GM19240 (cell line): ENCODE results near the gene GPD1L.
"Not testable (repeated sequence)": the region's sequence is repeated elsewhere in the genome, so short reads cannot be mapped to it uniquely, and the experiment has no call there.

Experiments
- DNase-seq: peaks from one replicate; pipeline ENCODE4 v3.0.0; 2011; ENCODE audit warnings: low spot score; ENCODE audit not compliant: insufficient read length

Gene GPD1L

DNA sequence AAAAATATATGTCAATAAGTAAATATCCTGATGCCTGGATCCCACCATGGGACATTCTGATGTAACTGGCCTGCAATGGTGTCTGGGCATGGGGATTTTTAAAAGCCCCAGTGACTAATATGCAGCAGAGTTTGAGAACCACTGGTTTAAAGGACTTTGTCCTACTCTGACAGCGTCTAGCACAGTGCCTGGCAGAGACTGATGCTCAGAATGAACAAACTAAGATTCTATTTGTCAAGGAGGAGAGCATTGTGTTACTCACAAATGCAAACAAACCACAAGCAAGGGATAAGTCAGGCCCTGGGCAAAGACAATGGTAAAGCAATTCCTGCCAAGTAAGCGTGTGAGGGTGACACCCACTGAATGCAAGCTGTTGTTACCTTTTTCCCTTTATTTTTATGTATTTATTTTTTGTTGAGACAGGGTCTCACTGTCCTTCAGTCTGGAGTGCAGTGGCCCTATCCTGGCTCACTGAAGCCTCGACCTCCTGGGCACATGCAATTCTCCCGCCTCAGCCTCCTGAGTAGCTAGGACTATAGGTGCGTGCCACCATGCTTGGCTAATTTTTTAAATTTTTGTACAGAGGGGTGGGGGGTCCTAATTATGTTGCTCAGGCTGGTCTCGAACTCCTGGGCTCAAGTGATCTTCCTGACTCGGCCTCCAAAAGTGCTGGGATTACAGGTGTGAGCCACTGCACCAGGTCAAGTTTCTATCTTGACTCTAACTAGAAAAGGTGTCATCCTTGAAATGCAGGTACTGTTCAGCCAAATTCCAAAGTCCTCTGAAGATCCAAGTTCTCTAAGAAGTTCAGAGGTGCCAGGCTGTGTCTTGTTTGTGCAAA is 909 bp upstream of the GPD1L start:
- DNase-seq = no peak

DNA sequence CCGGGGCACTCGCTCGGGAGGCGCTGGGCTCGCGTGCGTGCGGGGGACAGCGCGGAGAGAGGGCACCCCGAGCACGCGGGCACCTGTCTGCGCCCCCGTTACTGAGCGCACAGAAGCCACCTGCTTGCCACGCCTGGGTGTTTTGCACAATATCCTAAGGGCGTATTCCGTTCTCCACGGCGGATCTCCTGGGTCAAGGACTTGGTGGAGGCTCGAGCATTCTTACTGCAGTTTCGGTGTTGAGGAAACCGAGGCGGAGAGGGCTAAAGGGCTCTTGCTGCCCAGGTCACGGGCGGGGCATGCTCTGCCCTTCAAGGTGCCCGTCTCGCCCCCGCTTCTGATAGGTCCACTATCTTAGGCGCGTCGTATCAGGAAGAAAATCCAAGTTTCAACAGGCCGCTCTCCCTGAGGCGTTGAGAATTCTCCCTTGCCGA is 526 bp downstream of the GPD1L start:
- no peak for DNase-seq

DNA sequence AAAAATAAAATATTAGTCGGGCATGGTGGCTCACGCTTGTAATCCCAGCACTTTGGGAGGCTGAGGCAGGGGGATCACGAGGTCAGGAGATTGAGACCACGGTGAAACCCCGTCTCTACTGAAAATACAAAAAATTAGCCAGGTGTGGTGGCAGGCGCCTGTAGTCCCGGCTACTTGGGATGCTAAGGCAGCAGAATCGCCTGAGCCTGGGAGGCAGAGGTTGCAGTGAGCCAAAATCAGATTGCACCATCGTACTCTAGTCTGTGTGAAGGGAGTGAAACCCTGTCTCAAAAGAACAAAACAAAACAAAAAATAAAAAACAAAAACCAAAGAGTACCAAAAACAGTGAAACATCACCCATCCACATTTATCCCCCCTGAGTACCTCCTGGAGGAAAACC is 1.8 kb downstream of the GPD1L start:
- DNase-seq = not testable (repeated sequence)

DNA sequence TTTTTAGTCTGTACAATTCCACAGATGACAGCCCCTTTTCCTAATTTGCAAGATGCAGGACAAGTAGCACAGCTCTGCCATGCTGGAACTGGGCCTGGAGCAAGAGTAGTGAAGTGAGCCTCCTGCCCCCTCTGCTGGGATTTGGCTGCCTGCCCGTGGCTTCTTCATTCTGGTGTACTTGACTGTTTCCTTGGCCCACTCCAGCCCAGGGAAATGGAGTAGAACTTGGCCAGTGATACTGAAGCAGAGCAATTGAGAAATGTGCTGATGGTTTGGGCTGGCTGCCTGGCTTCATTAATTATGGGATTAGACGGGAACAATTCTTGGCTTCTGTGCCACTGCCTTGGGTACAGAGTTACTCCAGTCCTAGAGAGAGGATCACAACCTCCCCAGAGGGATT is 2.8 kb downstream of the GPD1L start:
- no peak for DNase-seq

DNA sequence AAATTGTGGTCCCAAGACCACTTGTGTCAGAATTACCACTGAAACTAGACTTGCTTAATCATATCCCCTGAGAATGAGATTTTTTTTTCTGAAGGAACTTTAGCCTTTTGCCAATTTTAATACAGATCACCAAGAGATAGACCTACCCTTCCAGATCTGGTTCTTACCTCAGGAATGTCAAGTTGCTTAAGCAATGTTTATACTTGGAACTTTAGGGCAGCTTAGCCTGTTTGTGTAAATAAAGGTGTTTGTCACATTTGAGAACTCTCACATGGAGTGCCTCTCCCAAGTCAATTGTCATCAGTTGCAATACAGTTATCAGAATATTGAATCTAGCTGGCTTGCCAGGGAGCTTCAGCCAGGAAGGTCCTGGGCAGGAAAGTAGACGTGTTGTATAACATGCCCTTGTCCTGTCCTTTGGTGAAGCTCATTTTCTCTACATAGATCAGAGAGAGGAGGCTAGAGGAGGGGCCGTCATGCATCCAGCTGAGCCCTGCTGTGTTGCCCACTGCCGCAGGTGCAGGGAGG is 3.9 kb downstream of the GPD1L start:
- no peak for DNase-seq

DNA sequence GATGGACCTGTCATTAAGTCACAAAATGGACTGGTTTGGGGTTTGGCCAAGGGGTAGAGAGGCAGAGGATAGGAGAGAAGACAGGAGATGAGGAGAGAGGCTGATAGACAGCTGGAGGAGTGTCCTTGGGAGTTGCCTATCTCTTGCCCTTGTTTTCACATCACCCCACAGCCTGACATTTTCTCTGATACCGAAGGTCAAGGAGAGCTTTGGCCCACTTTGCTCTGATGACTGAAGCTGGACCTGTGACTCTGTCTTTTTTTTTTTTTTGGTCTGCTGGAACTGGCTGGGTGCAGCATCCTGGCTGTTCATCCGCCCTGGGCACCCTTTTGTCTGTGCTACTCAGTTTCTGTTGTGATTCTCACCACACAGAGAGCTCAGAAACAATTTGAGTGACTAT is 5.1 kb downstream of the GPD1L start:
- no peak for DNase-seq

DNA sequence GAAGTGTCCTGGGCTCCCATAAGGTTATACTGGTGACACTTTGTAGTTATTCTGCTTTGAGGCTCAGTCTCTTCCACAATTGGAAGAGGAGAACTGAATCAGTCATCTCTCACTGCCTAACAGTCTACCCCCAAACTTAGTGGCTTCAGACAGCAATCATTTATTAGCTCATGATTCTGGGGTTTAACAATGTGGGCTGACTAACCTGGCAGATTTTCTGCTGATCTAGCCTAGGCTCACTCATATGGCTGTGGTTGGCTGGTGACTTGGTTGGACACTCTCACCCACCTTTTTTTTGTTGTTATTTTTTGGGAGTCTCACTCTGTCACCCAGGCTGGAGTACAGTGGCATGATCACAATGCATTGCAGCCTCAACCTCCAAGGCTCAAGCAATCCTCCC is 7.1 kb downstream of the GPD1L start:
- DNase-seq = no peak

DNA sequence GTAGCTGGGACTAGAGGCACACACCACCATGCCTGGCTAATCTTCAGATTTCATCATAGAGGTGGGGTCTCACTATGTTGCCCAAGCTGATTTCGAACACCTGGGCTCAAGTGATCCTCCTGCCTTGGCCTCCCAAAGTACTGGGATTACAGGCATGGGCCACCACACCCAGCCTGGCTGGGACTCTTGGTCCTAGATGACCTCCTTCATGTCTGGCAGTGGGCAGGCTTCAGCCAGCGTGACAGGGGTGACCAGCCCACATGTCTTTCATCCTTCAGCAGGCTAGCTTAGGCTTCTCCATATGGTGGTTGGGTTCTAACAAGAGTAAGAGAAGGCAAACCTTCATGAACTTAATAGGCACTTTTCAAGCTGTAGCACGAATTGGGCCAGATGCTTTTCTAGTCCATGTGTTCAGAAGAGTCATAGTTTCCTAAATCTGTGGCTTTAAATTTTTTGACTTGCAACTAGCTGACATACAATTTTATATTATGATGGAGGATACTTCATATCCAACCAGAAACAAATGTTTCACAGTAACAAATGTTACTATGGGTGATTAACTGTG is 7.6 kb downstream of the GPD1L start:
- DNase-seq = no peak

DNA sequence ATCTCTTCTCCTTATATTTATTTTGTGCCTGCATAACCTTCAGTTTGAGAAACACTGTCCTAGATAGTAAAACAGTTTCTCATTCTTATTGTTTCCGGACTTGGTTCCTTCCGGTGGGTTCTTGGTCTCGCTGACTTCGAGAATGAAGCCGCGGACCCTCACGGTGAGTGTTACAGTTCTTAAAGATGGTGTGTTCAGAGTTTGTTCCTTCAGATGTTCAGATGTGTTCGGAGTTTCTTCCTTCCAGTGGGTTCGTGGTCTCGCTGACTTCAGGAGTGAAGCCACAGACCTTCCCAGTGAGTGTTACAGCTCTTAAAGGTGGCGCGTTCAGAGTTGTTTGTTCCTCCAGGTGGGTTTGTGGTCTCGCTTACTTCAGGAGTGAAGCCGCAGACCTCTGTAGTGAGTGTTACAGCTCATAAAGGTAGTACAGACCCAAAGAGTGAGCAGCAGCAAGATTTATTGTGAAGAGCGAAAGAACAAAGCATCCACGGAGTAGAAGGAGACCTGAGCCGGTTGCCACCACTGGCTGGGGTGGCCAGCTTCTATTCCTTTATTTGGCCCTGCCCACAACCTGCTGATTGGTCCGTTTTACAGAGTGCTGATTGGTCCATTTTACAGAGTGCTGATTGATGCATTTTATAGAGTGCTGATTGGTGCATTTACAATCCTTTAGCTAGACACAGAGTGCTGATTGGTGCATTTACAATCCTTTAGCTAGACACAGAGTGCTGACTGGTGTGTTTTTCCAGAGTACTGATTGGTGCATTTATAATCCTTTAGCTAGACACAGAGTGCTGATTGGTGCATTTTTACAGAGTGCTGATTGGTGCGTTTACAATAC is 8.3 kb downstream of the GPD1L start:
- DNase-seq = not testable (repeated sequence)

DNA sequence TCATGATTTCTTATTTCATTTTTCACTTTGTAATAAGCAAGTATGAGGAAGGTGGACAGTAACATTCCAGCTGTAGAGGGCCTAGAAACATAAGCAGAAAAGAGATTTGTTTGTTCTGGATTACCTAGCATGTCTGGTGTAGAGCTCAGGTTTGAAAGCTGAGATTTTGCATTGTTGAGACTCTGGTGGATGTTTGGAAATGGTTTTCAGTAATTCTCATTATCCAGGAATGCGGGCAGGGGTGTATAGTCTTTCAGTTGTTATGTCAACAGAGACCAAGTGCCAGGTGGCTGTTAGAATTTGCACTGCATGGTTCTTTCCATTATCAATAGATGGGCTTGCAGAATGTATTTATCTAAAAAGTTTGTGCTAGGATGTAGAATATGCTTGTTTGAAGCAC is 10.9 kb downstream of the GPD1L start:
- no peak for DNase-seq

DNA sequence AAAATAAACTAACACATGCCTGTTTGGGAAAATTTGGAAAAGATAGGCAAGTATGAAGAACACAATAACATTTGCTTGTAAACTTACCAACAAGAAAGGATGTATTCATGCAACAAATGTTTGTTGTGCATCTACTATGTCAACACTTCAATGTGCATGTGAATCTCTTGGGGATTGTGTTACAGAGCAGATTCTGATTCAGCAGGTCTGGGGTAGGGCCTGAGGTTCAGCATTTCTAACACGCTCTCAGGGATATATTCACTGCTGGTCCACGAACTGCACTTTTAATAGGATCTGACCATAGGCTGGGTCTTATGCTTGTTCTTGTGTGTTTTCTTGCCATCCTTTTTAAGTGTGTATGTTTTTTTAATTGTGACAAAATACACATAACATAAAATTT is 11.8 kb downstream of the GPD1L start:
- DNase-seq = no peak

DNA sequence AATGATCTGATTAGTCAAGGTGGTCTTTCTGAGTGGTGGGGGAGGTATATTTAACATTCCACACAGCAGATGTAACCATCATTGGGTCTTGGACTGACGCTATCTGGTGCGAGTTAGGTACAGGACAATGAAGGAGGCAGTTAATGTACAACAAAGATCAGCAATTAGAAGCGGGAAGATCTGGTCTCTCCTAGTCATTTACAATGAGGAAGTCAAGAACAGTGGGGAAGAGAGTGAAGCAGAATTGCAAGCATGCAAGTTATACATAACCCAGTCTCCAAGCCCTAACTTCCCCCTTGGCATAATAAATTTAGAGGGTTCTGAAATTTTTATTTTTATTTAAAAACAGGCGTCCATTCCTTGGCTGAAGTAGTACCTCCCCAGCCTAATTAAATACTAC is 14.1 kb downstream of the GPD1L start:
- DNase-seq = no peak

DNA sequence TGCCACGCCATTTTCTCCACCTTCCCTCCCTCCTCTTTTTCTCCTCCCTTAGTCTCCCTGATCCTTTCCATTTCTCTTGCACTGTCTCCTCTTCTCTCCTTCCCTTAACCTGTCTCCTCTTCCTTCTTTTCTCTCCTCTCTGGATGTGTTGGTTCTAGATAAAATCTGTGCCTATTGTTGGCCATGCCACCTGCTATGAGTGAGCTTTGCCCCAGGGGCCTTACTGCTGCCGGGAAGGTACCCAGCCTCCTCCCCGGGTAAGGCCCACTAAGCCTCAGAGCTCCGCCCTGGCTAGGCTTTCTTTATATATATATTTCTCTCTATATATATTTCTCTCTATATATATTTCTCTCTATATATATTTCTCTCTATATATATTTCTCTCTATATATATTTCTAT is 14.7 kb downstream of the GPD1L start:
- DNase-seq = no peak

DNA sequence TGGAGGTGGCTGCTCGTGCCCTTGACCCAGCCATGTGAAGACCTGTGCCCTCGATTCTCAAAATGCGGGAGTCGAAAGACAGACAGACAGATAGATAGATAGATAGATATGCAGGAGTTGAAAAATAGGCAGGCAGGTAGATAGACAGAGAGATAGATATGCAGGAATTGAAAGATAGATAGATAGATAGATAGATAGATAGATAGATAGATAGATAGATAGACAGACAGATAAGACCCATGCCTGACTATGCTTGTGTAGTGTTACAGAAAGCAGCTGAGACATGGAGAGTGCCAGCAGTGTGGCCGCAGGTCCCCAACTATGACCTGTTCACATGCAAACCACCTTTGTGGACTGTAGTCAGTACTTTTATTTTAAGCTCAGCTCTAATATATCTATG is 17.2 kb downstream of the GPD1L start:
- no peak for DNase-seq

DNA sequence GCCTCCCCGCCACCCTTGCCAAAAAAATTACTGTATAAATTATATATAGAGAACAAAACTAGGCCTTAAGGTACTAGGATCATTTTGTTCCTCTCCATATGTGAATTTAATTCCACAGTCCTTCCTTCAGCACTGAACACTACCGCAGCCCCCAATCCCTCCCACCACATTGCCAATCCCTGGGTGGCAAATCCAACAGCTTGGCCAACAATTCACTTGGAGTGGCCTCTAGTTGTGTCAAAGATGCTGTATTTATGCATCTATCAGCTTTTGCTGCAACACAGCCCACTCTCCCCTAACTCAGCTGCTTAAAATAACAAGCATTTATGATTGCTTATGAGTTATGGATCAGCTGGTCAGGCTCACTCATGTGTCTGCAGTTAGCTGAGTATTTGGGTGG is 18.6 kb downstream of the GPD1L start:
- DNase-seq = no peak

DNA sequence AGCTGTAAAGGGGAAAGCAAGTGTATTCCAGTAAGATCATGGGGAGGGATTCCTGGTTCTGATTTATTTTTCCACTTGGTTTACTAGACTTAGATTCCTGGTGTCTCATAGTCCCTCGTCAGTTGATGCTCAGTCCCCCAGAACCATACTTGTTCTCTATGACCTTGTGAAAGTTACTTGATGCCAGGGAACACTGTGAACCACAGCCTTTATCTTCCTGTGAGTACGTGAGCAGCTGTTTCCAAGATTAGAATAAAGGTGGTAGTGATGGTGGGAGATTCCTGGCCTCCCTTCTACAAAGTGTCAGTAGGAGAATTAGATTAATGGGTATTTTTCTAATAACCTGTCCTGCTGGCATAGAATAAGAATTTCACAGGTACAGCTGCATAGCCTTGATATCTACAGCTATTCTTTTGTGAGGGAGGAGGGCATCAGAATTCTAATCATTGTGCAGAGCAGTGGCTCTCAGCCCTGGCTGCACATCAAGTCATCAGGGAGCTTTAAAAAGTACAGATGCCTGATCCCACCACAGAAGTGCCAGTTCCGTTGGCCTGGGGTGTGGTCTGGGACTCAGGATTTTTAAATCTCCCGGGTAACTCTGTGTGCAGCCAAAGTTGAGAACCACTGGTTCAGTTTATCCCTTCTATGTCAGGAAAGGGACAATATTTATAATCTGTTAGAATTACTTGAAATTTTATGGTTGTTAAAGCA is 20.0 kb downstream of the GPD1L start:
- no peak for DNase-seq

DNA sequence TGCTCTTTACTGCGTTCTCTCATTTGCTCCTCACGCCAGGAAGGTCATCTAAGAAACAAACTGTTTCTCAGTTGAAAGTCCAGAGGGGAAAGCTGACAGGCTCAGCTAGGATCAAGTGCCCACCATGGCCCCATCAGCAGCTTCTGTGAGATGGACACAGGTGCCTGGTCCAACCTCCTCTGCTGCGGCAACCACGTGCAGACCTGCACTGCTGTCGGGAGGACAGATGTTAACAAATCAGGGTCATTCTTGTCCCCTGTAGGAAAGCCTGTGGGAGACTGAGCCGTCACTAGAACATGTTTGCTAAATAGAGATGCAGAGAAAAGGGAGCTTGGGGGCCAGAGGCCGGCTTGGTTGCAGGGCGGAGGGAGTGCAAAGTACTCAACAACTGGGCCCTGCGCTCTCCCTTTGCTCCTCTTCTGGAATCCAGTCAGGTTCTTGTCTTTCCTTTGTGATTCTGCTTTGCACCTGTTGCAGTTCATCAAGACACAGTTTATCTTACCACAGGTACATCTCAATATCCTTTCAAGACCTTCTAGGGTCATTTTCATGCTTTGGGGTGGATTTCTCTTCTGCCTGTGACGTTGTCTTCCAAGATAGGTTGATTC is 20.9 kb downstream of the GPD1L start:
- no peak for DNase-seq

DNA sequence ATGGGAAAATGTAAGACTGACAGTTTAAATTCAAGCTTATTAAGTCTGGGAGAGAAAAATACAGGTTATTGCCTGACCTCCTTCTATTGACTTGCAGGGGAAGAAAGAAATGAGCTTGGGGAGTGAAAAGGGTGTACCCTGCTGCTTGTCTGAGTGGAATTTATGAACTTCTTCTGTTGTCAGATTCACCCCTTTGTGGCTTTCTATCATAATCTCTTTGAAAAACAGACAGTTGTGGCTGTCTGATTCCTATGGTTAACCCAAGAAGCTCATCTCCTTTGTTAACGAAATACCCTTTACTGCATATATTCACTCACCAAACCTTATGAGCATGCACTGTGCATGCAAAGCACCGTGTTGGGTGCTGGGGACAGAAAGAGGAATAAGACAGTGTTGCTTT is 22.5 kb downstream of the GPD1L start:
- no peak for DNase-seq

DNA sequence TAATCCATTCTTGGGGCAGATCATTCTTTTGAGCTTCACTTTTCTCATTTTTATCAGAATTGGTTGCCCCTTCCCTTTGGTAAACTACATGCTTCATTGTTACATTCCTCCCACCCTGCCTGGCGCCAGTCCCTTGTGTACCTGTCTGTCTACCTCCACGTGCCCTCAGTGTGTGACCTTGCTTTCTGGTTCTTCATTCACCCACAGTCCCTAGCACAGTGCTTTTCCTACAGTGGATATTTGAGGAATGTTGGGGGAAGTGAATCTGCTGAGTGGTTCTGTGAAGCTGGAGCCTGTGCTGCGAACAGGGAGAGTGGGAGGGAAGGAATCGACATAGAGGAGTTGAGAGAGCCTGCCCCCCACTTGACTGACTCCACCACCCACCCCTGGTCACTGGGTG is 23.4 kb downstream of the GPD1L start:
- DNase-seq = no peak

DNA sequence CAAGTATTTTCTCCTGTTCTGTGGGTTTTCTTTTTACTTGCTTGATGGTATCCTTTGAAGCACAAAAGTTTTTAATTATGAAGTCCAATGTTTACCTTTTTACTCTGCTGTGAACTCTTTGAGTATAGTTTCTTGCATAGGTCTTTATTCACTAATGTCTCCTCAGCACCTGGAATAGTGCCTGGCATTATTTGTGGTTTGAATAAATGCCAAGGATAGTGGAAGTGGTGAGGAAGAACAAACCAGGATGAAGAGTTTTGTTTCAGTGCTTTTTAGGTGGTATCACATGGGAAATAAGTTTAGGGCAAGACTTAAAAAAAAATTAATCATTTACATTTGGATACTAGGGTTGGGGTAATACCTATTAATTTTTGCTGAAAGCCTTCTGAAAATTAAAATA is 25.7 kb downstream of the GPD1L start:
- no peak for DNase-seq

DNA sequence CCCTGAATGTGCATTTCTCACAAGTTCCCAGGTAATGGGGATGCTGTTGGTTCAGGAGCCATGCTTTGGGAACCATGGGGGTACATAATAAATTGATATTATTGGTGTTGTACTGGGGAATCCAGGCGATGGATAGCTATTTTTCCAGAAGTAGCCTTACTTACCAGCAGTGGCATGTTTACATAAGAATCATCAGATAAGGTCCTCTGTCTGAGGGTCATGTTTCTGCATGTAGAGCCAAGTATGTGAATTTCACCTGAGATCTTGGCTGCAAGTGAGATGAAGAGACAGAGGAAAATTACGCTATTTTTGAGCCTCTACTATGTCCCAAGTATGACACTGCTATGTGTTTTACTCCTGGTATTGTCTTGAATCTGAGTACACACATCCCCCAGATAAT is 26.3 kb downstream of the GPD1L start:
- DNase-seq = no peak
